DOHH2 (cell line): ENCODE data around the gene ZMYND8.

ENCODE experiments used
- H3F3A ChIP-seq: fragments of 200-600 bp; sonication (generic), shearing (Covaris generic); 2 replicates; pipeline ENCODE4 v1.6.0; 2016; ENCODE audit warnings: antibody characterized with exemption, mild to moderate bottlenecking; ENCODE audit not compliant: control insufficient read depth, insufficient read depth
- H3K27ac ChIP-seq: fragments of 200-600 bp; sonication (generic); 2 replicates; pipeline ENCODE4 v1.5.1; 2014; ENCODE audit warnings: low read depth, mild to moderate bottlenecking, low read length, moderate library complexity
- H3K27me3 ChIP-seq: fragments of 200-600 bp; sonication (generic); 2 replicates; pipeline ENCODE4 v1.6.1; 2014; ENCODE audit warnings: mild to moderate bottlenecking, low read length, mixed read lengths; ENCODE audit not compliant: control insufficient read depth
- H3K36me3 ChIP-seq: fragments of 200-600 bp; sonication (generic); 2 replicates; pipeline ENCODE4 v1.6.1; 2014; ENCODE audit warnings: mild to moderate bottlenecking, low read length, moderate library complexity, mixed read lengths; ENCODE audit not compliant: control insufficient read depth
- H3K4me1 ChIP-seq: fragments of 200-600 bp; sonication (generic); 2 replicates; pipeline ENCODE4 v1.6.1; 2014; ENCODE audit warnings: mild to moderate bottlenecking, low read length, mixed read lengths; ENCODE audit not compliant: control insufficient read depth
- H3K4me2 ChIP-seq: fragments of 200-600 bp; sonication (generic); 2 replicates; pipeline ENCODE4 v1.6.0; 2014; ENCODE audit warnings: mild to moderate bottlenecking, low read length, moderate library complexity
- H3K4me3 ChIP-seq: fragments of 200-600 bp; sonication (generic); 2 replicates; pipeline ENCODE4 v1.5.1; 2014; ENCODE audit warnings: mild to moderate bottlenecking, low read length, mixed read lengths
- H3K79me2 ChIP-seq: fragments of 200-600 bp; sonication (generic); 2 replicates; pipeline ENCODE4 v1.6.1; 2014; ENCODE audit warnings: mild to moderate bottlenecking, low read length, mixed read lengths; ENCODE audit not compliant: control insufficient read depth
- H3K9me2 ChIP-seq: fragments of 200-600 bp; sonication (generic); replicated peaks from 2 replicates; pipeline ENCODE4 v1.6.1; 2014; ENCODE audit warnings: mild to moderate bottlenecking, low read length, mixed read lengths; ENCODE audit not compliant: control insufficient read depth
- H3K9me3 ChIP-seq: fragments of 200-600 bp; sonication (generic); 2 replicates; pipeline ENCODE4 v1.6.1; 2014; ENCODE audit warnings: antibody characterized with exemption, low read length, mixed read lengths; ENCODE audit not compliant: control insufficient read depth, insufficient read depth
- H4K20me1 ChIP-seq: fragments of 200-600 bp; sonication (generic); 2 replicates; pipeline ENCODE4 v1.6.0; 2014; ENCODE audit warnings: low read depth, mild to moderate bottlenecking, antibody characterized with exemption, low read length, moderate library complexity; ENCODE audit not compliant: control insufficient read depth, insufficient read depth
- CTCF ChIP-seq: fragments of 200-600 bp; sonication (generic); IDR thresholded peaks from one replicate; pipeline ENCODE4 v1.5.1; 2014; ENCODE audit warnings: antibody characterized with exemption, mild to moderate bottlenecking, low read depth, low read length; ENCODE audit not compliant: poor library complexity, severe bottlenecking
- EZH2phosphoT487 ChIP-seq: fragments of 200-600 bp; sonication (generic); IDR thresholded peaks from 2 replicates; pipeline ENCODE4 v1.6.1; 2017; ENCODE audit warnings: borderline replicate concordance, mild to moderate bottlenecking, antibody characterized with exemption, low read length, moderate library complexity, mixed read lengths

The ZMYND8 gene

GRCh38 chr20:47198996-47199552 lies 157.4 kb downstream of the ZMYND8 start:
- H3K36me3 ChIP-seq: no peaks in the 10 kb centered on the region
- H3K9me3 ChIP-seq: no peaks in the 10 kb centered on the region
- H3K4me3 ChIP-seq: no peak overlapping the region
- H3F3A ChIP-seq: no peaks in the 10 kb centered on the region
- H4K20me1 ChIP-seq: no peaks in the 10 kb centered on the region
- no peaks in the 10 kb centered on the region for H3K27me3 ChIP-seq
- peaks cover 8% of the 10 kb centered on the region for H3K4me1 ChIP-seq
- H3K79me2 ChIP-seq: no peaks in the 10 kb centered on the region
- no peak overlapping the region for H3K4me2 ChIP-seq
- TF ChIP-seq EZH2phosphoT487 (no peak), CTCF (no peak)
- no peak overlapping the region for H3K27ac ChIP-seq
- no peaks in the 10 kb centered on the region for H3K9me2 ChIP-seq

GRCh38 chr20:47198254-47198671 lies 158.2 kb downstream of the ZMYND8 start:
- H4K20me1 ChIP-seq: no peaks in the 10 kb centered on the region
- H3K9me2 ChIP-seq: no peaks in the 10 kb centered on the region
- H3K4me3 ChIP-seq: no peak overlapping the region
- no peak overlapping the region for H3K4me2 ChIP-seq
- no peaks in the 10 kb centered on the region for H3K27me3 ChIP-seq
- H3K9me3 ChIP-seq: no peaks in the 10 kb centered on the region
- H3K79me2 ChIP-seq: no peaks in the 10 kb centered on the region
- H3F3A ChIP-seq: no peaks in the 10 kb centered on the region
- peaks cover 8% of the 10 kb centered on the region for H3K4me1 ChIP-seq
- no peaks in the 10 kb centered on the region for H3K36me3 ChIP-seq
- H3K27ac ChIP-seq: no peak overlapping the region
- TF ChIP-seq EZH2phosphoT487 (no peak), CTCF (no peak)

GRCh38 chr20:47196091-47197081 lies 160.1 kb downstream of the ZMYND8 start:
- H3K4me3 ChIP-seq: peak overlapping the region; percentile 38
- peak overlapping the region; percentile 56 for H3K4me2 ChIP-seq
- H3K9me2 ChIP-seq: no peaks in the 10 kb centered on the region
- no peaks in the 10 kb centered on the region for H3K36me3 ChIP-seq
- H4K20me1 ChIP-seq: no peaks in the 10 kb centered on the region
- no peaks in the 10 kb centered on the region for H3F3A ChIP-seq
- no peaks in the 10 kb centered on the region for H3K79me2 ChIP-seq
- no peak overlapping the region for H3K27ac ChIP-seq
- H3K4me1 ChIP-seq: peaks cover 8% of the 10 kb centered on the region
- no peaks in the 10 kb centered on the region for H3K9me3 ChIP-seq
- peaks cover 6% of the 10 kb centered on the region for H3K27me3 ChIP-seq
- peak; percentile 96 for TF ChIP-seq CTCF
- no peak for TF ChIP-seq EZH2phosphoT487
